GM18519 (cell line): ENCODE data around the gene PPDPF.
"Not testable (repeated sequence)": the region's sequence is repeated elsewhere in the genome, so short reads cannot be mapped to it uniquely, and the experiment has no call there.

Experiments used
- ATAC-seq: cut with Tn5 transposase; IDR thresholded peaks from one replicate; pipeline ENCODE4 v1.9.1; 2021; ENCODE audit warnings: mild to moderate bottlenecking, moderate library complexity; ENCODE audit not compliant: unreplicated experiment, low FRiP score

The PPDPF gene

GRCh38 chr20:63560856-63561609, 40.5 kb downstream of the PPDPF start:
- no peak for ATAC-seq

GRCh38 chr20:63561624-63562396, 41.2 kb downstream of the PPDPF start:
- no peak for ATAC-seq

DNA sequence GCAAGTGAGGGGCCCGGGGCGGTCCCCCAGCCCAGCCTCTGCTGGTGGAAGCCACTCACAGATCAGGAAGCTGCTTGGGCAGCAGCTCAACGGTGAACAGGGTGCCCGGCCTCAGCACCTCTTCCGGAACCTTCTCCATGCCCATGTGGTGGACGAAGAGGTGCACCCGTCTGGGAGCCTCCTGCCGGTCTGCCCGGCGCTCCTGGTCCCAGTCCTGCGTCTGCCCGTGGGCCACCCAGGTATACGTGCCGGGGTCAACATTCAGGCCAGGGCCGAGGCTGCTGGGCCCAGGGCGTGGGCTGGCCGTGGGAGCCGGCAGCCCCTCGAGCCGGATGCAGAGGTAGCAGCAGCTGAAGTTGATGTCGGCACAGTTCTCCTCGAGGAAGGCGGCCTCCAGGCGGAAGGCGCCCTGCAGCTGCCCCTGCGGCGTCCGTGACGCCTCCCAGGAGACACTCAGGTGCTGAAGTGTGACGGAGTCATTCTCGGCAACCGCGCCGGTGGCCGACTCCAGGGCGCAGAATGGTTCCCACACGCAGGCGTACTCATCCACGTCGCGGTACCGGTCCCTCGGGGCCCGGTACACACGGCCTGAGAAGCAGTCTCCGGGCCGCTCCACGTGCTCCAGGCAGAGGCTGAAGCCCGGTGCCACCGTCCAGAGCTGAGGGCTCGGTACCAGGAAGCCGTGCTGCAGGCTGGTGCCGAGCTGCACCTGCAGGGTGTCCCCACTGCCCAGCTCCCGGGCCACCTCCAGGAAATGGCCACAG, 42.1 kb downstream of the PPDPF start:
- no peak for ATAC-seq

DNA sequence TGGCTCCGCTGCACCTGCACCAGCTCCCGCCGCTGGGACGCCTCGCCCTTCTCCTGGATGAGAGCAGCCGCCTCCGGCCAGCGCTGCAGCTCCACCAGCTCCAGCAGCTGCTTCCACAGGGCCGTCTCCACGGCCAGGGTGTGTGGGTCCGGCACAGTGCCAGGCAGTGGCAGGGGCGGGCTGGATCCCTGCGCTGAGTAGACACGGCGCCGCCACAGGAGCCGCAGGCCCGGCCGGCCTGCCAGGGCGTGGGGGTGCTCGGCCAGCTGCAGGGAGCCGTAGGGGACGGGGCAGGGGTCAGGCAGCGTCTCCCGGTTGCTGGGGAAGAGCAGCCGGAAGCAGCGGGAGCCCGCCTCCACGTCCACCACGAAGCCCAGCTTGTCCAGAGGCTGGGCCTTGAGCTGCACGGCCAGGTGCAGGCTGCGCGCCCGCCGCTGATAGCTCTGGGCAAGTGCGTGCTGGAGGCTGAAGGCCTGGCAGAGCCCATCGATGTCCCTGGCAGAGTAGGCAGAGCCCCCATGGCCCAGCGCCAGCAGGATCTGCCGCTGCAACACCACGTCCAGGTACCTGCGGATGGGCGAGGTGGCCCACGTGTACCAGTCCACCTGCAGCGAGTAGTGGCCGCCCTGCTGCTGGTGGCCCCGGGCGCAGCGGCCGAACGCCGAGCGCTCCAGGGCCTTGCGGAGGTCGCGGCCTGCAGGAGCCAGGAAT, 42.8 kb downstream of the PPDPF start:
- ATAC-seq = no peak

- no peak for ATAC-seq
Observed at GRCh38 chr20:63564036-63564810, 43.7 kb downstream of the PPDPF start.

DNA sequence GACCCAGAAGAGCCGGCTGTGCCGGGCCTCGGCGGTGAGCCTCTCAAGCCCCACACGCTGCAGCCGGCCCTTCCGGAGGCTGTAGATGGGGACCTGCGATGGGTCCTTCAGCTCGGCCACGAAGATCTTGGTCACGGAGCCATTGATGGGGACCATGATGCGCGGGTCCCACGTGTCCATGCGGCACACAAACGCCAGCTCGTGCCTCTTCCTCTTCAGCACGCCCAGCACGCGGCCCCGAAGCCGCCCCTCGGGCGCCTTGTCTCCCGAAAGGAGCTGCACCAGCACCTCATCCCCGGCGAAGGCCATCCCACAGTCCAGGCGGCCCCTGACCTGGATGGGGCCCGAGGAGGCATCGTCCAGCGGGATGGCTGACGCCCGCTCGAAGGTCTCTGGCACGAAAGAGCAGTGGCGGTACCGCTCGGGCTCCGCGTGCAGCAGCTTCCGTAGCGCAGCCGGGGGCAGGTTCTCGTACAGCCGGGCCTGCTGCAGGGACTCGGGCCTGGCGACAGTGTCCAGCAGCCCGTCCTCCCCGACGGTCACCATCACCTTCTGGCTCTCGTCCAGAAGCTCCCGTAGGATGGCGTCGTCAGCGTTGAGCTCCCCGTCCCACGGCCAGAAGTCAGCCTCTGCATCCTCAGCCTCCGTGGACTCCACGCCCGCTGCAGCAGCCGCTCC, 44.6 kb downstream of the PPDPF start:
- ATAC-seq = no peak

GRCh38 chr20:63565699-63566335, 45.3 kb downstream of the PPDPF start:
- no peak for ATAC-seq

DNA sequence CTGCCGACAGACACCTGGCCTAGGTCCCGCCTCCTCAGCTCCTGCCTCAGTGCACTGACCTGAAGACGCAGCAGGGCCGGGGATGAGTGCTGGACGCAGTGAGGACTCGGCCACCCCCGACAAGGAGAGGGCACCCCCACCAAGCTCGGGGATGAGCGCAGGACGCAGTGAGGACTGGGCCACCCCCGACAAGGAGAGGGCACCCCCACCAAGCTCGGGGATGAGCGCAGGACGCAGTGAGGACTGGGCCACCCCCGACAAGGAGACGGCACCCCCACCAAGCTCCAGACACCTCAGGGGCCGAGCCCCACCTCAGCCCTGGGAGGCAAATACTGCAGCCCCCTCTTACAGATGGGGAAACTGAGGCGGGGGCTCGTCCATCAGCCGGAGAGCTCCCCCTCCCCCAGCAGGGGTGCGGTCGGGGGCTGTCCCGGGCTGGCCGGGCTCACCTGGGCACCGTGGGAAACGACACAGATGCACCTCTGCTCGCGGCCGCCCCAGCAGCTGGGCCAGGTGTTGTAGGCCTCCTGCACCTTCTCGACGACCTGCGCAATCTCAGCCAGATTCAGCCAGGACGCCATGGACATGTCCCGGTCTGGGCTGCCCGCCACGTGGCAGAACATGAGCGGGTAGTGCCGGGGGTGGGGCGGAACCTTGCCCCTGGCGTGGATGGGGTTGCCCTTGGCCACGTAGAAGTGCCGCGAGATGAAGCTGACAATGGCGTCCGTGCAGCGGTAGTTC, 46.0 kb downstream of the PPDPF start:
- ATAC-seq = no peak

DNA sequence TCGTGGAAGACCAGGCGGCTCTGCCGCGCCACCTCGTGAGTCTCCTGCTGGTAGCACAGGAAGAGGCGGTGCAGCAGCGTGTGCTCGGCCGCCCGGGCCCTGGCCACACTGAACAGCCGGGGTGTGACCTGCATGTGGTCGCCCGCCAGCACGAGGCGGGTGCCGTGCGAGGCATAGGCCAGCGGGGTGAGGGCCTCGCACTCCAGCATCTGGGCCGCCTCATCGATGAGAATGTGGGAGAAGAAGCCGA, 46.5 kb downstream of the PPDPF start:
- no peak for ATAC-seq

DNA sequence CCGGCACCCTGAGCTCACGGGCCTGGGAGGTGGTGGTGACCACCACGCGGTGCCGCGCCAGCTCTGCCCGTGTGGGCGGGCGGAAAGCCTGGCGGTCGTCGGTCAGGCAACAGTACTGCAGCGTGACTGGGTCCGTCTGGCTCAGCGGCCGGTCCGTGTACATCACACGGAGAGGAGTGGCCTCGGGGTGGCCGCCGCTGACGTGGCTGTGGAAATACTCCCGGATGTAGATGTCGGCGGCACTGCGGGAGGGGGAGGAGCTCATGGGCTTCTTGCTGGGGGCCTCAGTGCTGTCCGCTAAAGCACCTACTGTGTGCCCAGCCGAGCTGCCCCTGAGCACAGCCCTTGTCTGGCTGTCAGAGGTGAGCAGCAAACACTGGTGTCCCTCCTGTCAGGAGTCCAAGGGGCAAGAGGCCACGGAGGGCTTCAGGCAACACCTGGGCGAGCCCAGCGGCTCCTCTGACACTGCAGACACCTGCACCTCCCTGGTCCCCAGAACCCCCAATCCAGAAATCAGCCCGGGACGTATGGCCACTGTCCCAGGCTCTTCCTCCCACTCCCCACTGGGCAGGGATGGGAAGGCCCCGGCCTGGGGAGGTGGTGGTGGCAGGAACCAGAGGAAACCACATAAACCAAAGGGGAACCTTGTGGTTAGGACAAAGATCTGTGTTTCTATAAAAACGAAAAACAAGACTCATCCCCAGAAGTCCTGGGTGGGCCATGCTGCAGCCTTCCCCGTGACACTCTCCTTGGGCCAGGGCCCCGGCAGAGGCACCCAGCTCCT, 47.0 kb downstream of the PPDPF start:
- no peak for ATAC-seq

- no peak for ATAC-seq
Observed at GRCh38 chr20:63568170-63568981, 47.8 kb downstream of the PPDPF start.

- no peak for ATAC-seq
Observed at GRCh38 chr20:63568986-63569949, 48.7 kb downstream of the PPDPF start.

DNA sequence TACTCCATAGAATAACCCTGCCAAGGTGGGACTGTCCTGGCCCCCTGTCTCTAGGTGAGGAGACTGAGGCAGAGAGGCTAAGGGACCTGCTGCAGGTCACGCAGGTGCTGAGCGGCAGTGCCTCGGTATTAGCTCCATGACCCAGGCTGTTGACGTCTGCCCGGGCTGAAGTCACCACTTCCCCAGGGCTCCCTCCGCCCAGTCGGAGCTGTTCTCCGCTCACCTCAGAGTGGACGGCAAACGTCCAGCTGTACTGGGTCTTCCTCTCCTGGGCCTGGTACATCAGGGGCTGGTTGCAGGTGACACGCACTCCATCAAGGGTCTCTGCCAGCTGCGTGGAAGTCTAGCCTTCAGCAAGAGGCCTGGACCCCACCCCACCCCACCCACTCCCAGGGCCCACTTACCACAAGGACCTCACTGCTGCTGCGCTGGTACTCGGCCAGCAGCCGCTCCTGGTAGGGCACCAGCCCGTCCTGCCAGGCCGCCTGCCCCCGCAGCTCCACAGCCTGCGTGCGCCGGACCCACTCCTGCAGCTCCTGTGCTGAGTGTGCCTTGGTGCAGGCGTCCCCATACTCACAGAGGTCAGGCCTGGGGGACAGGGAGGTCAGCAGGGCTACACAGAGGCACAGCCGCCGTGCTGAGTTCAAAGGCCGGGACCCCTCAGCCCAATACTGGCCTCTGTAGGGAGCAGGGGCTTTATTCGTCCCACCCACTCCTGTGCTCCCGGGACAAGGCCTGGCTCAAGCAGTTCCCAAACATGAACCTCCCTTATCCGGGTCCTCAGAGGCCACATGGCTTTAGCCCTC, 49.9 kb downstream of the PPDPF start:
- ATAC-seq = no peak

DNA sequence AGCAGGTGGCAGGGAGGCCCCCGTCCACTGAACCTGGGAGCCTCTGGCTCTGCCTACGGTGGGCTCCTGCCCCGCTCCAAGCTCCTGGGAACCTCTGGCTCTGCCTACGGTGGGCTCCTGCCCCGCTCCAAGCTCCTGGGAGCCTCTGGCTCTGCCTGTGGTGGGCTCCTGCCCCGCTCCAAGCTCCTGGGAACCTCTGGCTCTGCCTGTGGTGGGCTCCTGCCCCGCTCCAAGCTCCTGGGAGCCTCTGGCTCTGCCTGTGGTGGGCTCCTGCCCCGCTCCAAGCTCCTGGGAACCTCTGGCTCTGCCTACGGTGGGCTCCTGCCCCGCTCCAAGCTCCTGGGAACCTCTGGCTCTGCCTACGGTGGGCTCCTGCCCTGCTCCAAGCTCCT, 50.5 kb downstream of the PPDPF start:
- not testable (repeated sequence) for ATAC-seq
